ENCODE data around the gene ZDHHC3. TPM values are rescaled to one million over a fixed set of nuclear protein-coding genes. Genes with fewer than 3 reads are reported as not detected.

Gene ZDHHC3
- total and polyA plus RNA-seq, 12 donors, result 19.0 to 52.2 (median 42.2) TPM

- Histone ChIP-seq H3K27ac (no peak overlapping the region), H3K4me3 (no peak overlapping the region), H3K9me3 (no peaks in the 10 kb centered on the region), H3K27me3 (peaks cover 0 to 10% (median 0%) of the 10 kb centered on the region in 7 donors), H3K4me1 (peaks cover 0 to 9% (median 3%) of the 10 kb centered on the region in 9 donors), H3K36me3 (no peaks in the 10 kb centered on the region)
- WGBS, 2 donors, result 89 to 91% methylated on average over 3 of the region's 3 CpGs
- intact Hi-C loops (cut with DNase I), result loop anchor here in 8 of 10 donors (5.0 kb wide), 2 partner anchors 373 to 378 kb away; no protein-coding TSS in a partner anchor
- ATAC-seq, result no peak
- DNase-seq, result no peak
- TF ChIP-seq, protein P1, sequence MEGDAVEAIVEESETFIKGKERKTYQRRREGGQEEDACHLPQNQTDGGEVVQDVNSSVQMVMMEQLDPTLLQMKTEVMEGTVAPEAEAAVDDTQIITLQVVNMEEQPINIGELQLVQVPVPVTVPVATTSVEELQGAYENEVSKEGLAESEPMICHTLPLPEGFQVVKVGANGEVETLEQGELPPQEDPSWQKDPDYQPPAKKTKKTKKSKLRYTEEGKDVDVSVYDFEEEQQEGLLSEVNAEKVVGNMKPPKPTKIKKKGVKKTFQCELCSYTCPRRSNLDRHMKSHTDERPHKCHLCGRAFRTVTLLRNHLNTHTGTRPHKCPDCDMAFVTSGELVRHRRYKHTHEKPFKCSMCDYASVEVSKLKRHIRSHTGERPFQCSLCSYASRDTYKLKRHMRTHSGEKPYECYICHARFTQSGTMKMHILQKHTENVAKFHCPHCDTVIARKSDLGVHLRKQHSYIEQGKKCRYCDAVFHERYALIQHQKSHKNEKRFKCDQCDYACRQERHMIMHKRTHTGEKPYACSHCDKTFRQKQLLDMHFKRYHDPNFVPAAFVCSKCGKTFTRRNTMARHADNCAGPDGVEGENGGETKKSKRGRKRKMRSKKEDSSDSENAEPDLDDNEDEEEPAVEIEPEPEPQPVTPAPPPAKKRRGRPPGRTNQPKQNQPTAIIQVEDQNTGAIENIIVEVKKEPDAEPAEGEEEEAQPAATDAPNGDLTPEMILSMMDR (IDR thresholded peaks at IDR 0.05), result no peak
Observed at GRCh38 chr3:44910693-44911092, 65.3 kb downstream of the ZDHHC3 start.

DNA sequence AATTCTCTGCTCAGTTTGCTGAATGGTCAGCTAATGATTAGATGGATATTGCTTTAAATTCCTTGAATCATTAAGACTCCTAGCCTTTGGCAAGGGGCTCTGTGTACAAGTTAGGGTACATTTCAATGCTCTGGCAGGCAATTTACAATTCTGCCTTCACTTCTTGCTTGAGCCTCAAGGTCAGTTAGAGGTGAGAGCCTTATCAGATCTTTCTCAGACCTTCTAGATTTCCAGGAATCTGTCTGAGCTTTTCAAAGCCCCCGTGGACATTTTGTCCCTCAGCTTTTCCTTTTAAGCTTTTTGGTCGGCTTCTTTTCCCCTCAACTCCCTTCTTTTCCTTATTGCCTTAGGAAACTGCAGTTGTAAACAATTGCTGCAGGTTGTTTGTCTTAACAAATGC, 66.9 kb downstream of the ZDHHC3 start:
- DNase-seq (no peak), ATAC-seq (no peak)
- intact Hi-C loops (cut with DNase I), result no loop called here

GRCh38 chr3:44907612-44908011, 68.4 kb downstream of the ZDHHC3 start:
- Histone ChIP-seq H3K9me3 (no peaks in the 10 kb centered on the region), H3K4me3 (no peak overlapping the region), H3K27ac (no peak overlapping the region), H3K4me1 (no peaks in the 10 kb centered on the region), H3K27me3 (peaks cover 0 to 10% (median 0%) of the 10 kb centered on the region in 7 donors), H3K36me3 (no peaks in the 10 kb centered on the region)
- WGBS, 2 donors, result 64 to 70% methylated on average over 4 of the region's 4 CpGs
- intact Hi-C loops (cut with DNase I), result no loop called here
- TF ChIP-seq, protein P1 (IDR thresholded peaks at IDR 0.05), result no peak
- no peak for DNase-seq
- no peak for ATAC-seq

More for the DNA sequence above, 66.9 kb downstream of the ZDHHC3 start:
- Histone ChIP-seq H3K27ac (no peak overlapping the region), H3K9me3 (no peaks in the 10 kb centered on the region), H3K27me3 (peaks cover 0 to 10% (median 0%) of the 10 kb centered on the region in 7 donors), H3K36me3 (no peaks in the 10 kb centered on the region), H3K4me1 (no peaks in the 10 kb centered on the region), H3K4me3 (no peak overlapping the region)
- TF ChIP-seq, protein P1 (IDR thresholded peaks at IDR 0.05), result no peak
- WGBS, 2 donors, result 53 to 62% methylated on average over 2 of the region's 2 CpGs

DNA sequence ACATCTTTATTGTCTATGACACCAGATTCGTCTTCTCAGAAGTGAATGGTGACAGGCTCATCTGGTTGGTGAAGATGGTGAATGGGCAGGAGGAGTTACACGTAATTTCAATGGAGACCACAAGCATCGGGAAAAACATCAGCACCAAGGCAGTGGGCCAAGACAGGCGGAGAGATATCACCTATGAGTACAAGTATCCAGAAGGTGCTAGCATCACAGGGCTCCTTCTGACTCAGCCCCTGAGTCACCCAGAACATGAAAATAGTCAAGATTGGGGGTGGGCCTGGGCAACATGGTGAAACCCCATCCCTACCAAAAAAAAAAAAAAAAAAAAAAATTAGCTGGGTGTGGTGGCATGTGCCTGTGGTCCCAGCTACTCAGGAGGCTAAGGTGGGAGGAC, 69.0 kb downstream of the ZDHHC3 start:
- no peaks in the 10 kb centered on the region for H3K36me3 ChIP-seq

More for the DNA sequence above, 69.0 kb downstream of the ZDHHC3 start:
- peaks cover 0 to 10% (median 0%) of the 10 kb centered on the region in 7 donors for H3K27me3 ChIP-seq
- TF ChIP-seq, protein P1 (IDR thresholded peaks at IDR 0.05), result no peak
- no peaks in the 10 kb centered on the region for H3K4me1 ChIP-seq
- H3K4me3 ChIP-seq, result no peak overlapping the region
- H3K27ac ChIP-seq, result no peak overlapping the region
- DNase-seq (no peak), ATAC-seq (no peak)
- WGBS, 2 donors, result 90% methylated on average over 4 of the region's 4 CpGs
- intact Hi-C loops (cut with DNase I), result no loop called here
- H3K9me3 ChIP-seq, result no peaks in the 10 kb centered on the region

All from heart right ventricle (tissue), 16 donors.